ENCODE results near the gene PRKCE. TPM values are rescaled to one million over a fixed set of nuclear protein-coding genes. Genes with fewer than 3 reads are reported as not detected.

The PRKCE gene
- total RNA-seq, 2 experiments from 2014 or later = 13.1 to 15.4 TPM

DNA sequence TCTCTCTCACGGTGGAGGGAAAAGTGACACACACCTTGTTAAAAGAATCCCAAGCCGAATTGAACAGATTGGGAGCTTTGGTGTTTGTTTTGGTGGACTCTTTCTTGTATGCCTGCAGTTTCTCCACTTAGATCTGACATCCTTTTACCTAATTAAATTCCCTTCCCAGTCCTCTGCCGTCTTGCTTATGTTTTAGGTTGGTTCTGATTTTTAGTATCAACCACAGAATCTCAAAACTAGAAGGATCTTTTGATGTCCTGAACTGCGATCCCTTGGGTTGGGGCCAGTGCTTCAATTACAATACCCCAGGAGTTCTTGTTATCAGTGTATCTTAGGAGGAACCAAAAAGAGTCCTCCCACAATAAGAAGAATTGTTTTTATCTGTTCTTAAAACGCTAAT lies 112.3 kb downstream of the PRKCE start:
- CTCF ChIA-PET = interaction anchor here (1.1 kb wide), 1 partner anchor 15 kb away, joined by 3 read pairs; no protein-coding TSS in a partner anchor
- H3K27me3 Mint-ChIP-seq = no peaks in the 10 kb centered on the region
- no peaks in the 10 kb centered on the region for H3K9me3 Mint-ChIP-seq

DNA sequence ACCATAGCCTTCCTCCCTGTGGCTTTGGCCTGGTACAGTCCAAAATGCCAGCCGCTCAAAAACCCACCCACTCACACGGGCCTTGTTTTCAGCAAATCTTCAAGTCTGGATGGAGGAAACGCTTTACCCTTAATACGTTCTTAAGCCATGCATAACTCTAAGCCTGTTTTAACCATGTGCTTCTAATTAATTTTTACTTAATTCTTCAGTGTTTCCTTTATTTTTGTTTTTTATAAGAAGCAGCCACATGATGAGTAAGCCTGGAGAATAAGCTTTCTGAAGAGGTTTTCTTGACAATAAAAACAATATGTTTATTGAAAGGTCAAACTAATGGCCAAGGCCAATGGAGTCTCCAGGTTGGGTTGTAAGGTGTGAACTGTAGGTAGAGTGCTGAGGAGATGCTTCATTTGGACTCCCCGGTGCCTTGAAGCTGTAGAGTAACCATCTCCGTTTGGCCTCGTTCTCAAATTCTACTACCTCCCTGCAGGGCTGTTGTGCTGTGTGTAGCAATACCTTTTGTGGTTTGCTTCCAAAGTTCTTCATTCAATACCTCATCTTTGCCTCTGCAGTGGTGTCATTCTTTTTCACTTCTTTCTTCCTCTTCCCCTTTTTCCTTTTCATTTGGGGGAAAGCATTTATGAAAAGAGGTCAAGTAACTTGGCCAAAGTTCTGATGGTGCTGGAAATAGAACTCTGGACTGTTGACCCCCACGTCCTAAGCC lies 113.7 kb downstream of the PRKCE start:
- ChIA-PET CTCF (interaction anchor here (1.1 kb wide), 1 partner anchor 13 kb away, joined by 3 read pairs; no protein-coding TSS in a partner anchor), POLR2A (no interaction called here)
- no peaks in the 10 kb centered on the region for H3K4me1 Mint-ChIP-seq
- DNase-seq = no peak
- H3K27me3 Mint-ChIP-seq = no peaks in the 10 kb centered on the region
- H3K36me3 Mint-ChIP-seq (ENCODE audit: low read depth) = no peaks in the 10 kb centered on the region
- no peak overlapping the region for H3K27ac Mint-ChIP-seq
- H3K9me3 Mint-ChIP-seq = no peaks in the 10 kb centered on the region
- H3K4me3 Mint-ChIP-seq = no peak overlapping the region

More for the DNA sequence above, 112.3 kb downstream of the PRKCE start:
- POLR2A ChIA-PET = no interaction called here
- no peak overlapping the region for H3K27ac Mint-ChIP-seq
- H3K4me3 Mint-ChIP-seq = no peak overlapping the region
- no peaks in the 10 kb centered on the region for H3K36me3 Mint-ChIP-seq (ENCODE audit: low read depth)
- no peaks in the 10 kb centered on the region for H3K4me1 Mint-ChIP-seq
- DNase-seq = no peak

DNA sequence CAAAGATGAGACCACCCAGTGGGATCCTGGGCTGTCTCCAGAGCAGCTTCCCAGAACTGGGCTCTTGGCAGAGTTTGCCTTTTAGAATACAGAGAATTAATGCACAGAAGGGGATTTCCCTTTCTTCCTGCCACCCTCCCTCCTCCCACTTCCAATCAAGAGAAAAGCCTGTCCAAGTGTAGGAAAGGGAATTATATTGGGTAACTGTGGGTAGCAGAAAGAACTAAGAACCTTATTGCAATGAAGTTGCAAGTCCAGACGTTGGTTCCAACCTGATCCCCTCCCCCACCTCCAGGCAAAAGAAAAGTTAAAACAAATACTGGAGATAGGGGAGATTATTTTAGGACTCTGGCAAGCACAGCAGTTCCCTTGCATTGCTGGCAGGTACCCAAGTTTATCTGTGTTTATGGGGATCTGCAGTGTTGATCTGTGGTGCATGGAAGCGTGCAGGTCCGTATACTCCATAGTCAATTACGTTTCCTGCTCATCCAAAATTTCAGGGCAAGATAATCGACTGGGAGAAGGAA lies 114.3 kb downstream of the PRKCE start:
- DNase-seq = no peak
- CTCF ChIA-PET = no interaction called here

DNA sequence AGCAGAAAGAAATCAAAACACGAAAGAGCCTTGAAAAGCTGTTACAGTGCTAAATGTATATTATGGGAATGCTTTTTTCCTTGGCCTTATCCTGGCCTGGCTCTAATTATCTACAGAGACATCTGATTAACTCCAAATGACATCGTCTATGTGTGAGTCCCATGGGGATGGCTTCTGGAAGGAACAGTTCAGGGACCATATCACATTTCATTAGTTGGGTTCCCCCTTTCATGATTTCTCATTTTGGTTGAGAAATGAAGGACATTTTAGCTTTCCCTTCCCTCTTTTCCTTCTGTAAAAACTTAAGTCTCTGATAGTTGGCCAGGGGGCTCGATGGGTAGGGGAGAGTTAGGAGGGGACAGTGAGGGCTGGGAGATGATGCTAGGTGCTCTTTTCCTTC lies 116.7 kb downstream of the PRKCE start:
- CTCF ChIA-PET = no interaction called here

More for the DNA sequence above, 114.3 kb downstream of the PRKCE start:
- POLR2A ChIA-PET = no interaction called here
- H3K9me3 Mint-ChIP-seq = no peaks in the 10 kb centered on the region
- no peak overlapping the region for H3K4me3 Mint-ChIP-seq
- no peaks in the 10 kb centered on the region for H3K27me3 Mint-ChIP-seq
- no peak overlapping the region for H3K27ac Mint-ChIP-seq
- no peaks in the 10 kb centered on the region for H3K4me1 Mint-ChIP-seq
- H3K36me3 Mint-ChIP-seq (ENCODE audit: low read depth) = no peaks in the 10 kb centered on the region

DNA sequence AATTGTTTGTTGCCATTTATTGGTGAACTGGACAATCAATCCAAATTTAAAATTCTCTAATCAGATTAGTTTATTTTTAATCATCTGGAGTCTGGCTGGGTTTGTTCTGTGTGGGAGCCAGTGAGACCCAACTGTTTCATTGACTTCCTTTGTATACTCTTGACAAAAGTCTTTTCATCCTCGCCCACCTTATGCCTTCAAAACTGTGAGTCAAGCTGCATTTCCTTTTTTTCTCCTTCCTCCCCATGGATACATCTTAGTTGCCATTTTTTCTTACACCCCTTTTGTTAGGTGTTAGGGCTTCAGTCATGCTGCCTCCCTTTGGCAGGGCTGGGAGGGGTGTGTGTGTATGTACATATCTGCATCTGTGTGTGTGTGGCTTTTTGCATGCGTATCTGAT lies 117.6 kb downstream of the PRKCE start:
- POLR2A ChIA-PET = no interaction called here
- Mint-ChIP-seq H3K27me3 (no peaks in the 10 kb centered on the region), H3K4me3 (no peak overlapping the region), H3K4me1 (no peaks in the 10 kb centered on the region), H3K9me3 (no peaks in the 10 kb centered on the region), H3K36me3 (ENCODE audit: low read depth) (no peaks in the 10 kb centered on the region), H3K27ac (no peak overlapping the region)
- DNase-seq = no peak
- CTCF ChIA-PET = no interaction called here

More for the DNA sequence above, 116.7 kb downstream of the PRKCE start:
- Mint-ChIP-seq H3K4me1 (no peaks in the 10 kb centered on the region), H3K9me3 (no peaks in the 10 kb centered on the region), H3K4me3 (no peak overlapping the region), H3K36me3 (ENCODE audit: low read depth) (no peaks in the 10 kb centered on the region), H3K27me3 (no peaks in the 10 kb centered on the region), H3K27ac (no peak overlapping the region)
- no peak for DNase-seq
- POLR2A ChIA-PET = no interaction called here

DNA sequence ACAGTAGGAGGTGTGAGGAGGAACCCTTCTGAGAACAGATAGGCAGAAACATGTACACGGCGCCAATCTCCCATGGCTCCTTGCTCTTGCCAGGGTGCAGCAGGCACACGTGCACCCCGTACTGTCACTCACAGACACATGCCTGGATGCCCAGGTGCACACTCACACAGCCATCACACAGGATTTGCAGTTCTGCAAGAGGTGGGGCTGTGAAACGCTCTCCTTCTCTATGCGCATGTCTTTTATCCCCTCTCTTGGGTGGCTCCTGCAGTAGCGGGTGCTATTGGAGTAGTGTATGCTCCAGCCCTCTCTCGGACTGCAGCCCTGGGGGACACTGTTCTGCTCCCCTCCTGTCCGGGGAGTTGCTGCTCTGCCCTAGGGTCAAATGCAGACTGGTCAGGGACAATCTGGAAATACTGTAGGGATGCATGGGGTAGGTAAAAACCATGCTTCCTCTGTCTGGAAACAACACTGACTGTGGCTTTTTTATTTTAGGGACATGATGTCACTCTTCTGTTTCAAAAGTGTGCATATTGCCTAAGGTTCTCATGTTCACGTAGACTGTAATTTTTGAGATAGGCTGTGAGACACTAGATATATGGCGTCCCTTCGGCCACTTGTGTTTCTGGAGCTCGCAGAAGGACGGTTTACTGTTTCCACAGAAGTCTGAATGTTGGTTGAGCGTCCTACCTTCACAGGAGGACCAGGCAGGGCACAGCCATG lies 118.5 kb downstream of the PRKCE start:
- Mint-ChIP-seq H3K27ac (no peak overlapping the region), H3K4me1 (no peaks in the 10 kb centered on the region), H3K9me3 (no peaks in the 10 kb centered on the region), H3K4me3 (no peak overlapping the region), H3K27me3 (no peaks in the 10 kb centered on the region), H3K36me3 (ENCODE audit: low read depth) (no peaks in the 10 kb centered on the region)
- ChIA-PET POLR2A (no interaction called here), CTCF (interaction anchor here (0.6 to 1.4 kb wide), 7 partner anchors 9 to 764 kb away, joined by 3 to 5 read pairs (median 3); no protein-coding TSS in a partner anchor)
- DNase-seq = no peak

DNA sequence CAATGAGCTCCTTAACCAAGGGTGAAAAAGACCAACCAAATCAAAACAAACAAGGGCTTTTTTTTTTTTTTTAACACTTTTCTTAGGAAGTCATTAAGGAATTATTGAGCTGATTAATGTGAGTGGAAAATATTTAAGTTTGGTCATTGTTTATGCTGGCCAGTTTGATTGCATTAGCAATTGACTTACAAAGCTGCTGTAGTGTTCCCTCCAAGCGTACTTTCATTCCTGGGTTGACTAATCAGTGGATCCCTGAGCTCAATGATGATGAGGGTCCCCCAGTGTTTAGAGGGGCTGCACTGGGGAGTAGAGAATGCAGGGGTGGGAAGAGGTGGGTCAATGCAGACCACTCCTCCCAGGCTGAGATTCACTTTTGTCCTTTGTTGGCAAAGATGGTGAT lies 119.3 kb downstream of the PRKCE start:
- H3K9me3 Mint-ChIP-seq = no peaks in the 10 kb centered on the region
- no peaks in the 10 kb centered on the region for H3K27me3 Mint-ChIP-seq
- CTCF ChIA-PET = interaction anchor here (0.6 to 1.4 kb wide), 8 partner anchors 8 to 765 kb away, joined by 3 to 5 read pairs (median 3); no protein-coding TSS in a partner anchor
- no peaks in the 10 kb centered on the region for H3K4me1 Mint-ChIP-seq
- H3K4me3 Mint-ChIP-seq = no peak overlapping the region
- no peaks in the 10 kb centered on the region for H3K36me3 Mint-ChIP-seq (ENCODE audit: low read depth)
- POLR2A ChIA-PET = no interaction called here
- DNase-seq = no peak
- no peak overlapping the region for H3K27ac Mint-ChIP-seq

DNA sequence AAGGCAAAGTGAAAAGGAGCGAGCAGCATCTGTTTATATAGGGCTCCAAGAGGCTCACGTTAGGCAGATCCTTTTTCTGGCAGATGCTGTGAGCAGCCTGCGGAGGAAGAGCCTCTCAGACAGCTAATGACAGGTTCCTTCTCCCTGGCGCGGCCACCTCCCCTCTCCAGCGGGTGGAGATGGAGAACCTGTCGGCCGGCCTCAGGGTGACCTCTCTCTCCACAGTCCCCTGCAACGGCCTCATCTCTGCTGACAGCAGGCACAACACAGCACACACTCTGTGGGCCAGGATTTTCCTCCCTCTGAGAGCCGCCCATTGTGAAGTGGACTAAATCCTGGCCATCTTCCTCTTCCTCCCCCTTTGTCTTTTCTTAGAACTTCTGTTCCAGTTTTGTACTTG lies 119.8 kb downstream of the PRKCE start:
- H3K4me3 Mint-ChIP-seq = no peak overlapping the region
- no peaks in the 10 kb centered on the region for H3K9me3 Mint-ChIP-seq
- no peak for DNase-seq
- H3K27me3 Mint-ChIP-seq = no peaks in the 10 kb centered on the region
- no peaks in the 10 kb centered on the region for H3K36me3 Mint-ChIP-seq (ENCODE audit: low read depth)
- ChIA-PET CTCF (interaction anchor here (0.8 to 1.4 kb wide), 6 partner anchors 8 to 32 kb away, joined by 3 to 5 read pairs (median 4); no protein-coding TSS in a partner anchor), POLR2A (no interaction called here)
- H3K4me1 Mint-ChIP-seq = no peaks in the 10 kb centered on the region
- no peak overlapping the region for H3K27ac Mint-ChIP-seq

DNA sequence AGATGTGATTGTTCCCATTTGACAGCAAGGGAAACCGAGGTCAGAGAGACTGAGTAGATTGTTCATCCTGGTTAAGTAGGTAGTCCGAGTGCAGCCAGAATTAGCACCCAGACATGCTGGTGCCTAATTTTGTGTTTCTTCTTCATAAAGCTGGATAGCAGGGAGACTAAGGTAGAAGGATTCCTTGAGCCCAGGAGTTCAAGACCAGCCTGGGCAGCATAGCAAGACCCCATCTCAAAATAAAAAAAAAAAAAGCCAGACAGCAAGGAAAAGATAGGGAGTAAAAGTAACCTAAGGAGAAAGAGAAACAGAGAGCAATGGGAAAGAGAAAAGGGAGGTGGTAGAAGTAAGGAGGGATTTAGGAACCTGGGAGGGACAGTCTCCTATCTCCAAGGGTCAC lies 120.6 kb downstream of the PRKCE start:
- Mint-ChIP-seq H3K27ac (no peak overlapping the region), H3K36me3 (ENCODE audit: low read depth) (no peaks in the 10 kb centered on the region), H3K9me3 (no peaks in the 10 kb centered on the region), H3K4me1 (no peaks in the 10 kb centered on the region), H3K4me3 (no peak overlapping the region), H3K27me3 (no peaks in the 10 kb centered on the region)
- no peak for DNase-seq
- ChIA-PET POLR2A (no interaction called here), CTCF (no interaction called here)

DNA sequence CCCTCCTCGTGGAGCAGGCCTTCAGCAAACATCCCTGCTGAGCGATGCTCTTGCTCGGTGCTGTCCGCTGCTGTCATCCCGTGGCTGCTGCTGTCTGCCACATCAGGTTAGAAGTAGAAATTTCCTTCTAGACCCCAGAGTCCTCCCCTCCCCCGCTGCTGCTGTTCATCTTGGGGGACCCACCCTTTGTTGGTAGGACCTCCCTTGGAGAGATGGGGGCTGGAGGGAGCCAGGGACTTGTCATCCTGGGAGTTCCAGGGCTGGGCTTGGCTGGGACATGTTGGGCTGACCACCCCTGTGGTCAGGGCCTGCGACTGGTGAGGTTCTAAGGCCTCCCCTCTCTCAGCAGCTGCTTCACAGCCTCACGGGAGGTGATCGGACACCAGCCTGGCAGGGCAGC lies 122.4 kb downstream of the PRKCE start:
- H3K36me3 Mint-ChIP-seq (ENCODE audit: low read depth) = no peaks in the 10 kb centered on the region
- H3K4me1 Mint-ChIP-seq = peaks cover 8% of the 10 kb centered on the region
- H3K27me3 Mint-ChIP-seq = no peaks in the 10 kb centered on the region
- ChIA-PET POLR2A (no interaction called here), CTCF (no interaction called here)
- H3K9me3 Mint-ChIP-seq = no peaks in the 10 kb centered on the region
- no peak overlapping the region for H3K27ac Mint-ChIP-seq
- H3K4me3 Mint-ChIP-seq = no peak overlapping the region
- DNase-seq = no peak

DNA sequence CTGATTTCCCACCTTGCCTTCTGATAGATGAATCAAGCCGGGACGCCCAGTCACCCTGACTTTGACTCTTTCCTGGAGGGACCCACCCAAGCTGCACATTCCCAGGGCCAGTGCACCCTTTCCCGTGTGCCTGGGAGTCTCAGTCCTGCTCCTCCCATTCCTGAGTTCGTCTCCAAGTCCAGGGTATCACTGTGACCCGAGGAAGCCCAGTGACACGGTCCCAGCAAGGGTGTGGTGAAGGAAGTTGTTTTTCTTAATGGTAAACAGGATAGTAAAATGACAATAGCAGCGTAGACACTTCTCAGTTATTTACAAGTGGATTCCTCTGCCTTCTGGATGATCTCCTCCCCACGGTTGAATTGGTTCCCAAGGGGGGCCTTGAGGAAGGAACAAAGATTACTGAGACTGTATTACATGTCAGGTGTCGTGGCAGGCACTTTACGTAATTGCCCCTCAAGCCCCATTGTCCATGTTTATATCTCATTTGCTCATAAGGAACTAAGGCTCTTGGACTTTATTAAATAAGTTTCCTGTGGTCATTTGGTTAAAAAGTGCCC lies 123.3 kb downstream of the PRKCE start:
- CTCF ChIA-PET = no interaction called here

DNA sequence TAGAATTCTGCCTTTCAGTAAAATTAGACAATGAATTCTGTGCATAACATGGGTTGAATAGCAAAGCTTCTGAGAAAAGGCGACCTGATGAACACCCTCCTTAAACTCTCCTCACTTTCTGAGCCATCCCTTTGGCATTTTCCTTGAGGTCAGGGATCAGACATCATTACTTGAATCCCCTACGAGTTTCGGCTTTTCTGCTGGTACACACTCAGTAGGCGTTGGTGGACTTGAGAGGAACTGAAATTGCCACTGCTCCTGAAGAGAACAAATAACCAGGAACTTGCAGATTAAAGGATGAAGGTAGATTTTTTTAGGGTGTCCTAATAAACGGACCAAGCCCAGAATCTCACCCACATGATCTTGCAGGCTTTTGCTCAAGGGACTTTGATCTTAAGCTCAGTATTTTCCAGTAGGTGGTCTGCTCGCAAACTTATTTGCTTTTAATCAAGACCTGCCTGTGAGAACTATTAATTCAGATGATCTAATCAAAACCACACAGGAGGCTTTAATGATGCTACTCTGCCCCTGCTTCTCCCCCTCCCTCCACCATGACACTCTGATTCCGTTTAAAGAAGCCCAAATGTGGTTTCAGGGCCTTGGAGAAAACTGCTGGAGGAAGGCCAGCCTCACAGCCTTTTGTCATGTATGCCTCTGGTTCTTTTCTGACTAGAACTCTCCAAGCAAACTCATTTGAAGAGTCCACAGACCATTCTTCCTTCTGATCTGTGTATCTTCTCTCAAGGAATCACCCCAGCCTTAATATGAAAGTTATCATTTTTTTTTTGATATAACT lies 124.9 kb downstream of the PRKCE start:
- ChIA-PET CTCF (no interaction called here), POLR2A (no interaction called here)
- H3K9me3 Mint-ChIP-seq = no peaks in the 10 kb centered on the region
- H3K4me3 Mint-ChIP-seq = no peak overlapping the region
- DNase-seq = no peak
- H3K4me1 Mint-ChIP-seq = peaks cover 15% of the 10 kb centered on the region
- H3K27ac Mint-ChIP-seq = no peak overlapping the region
- H3K27me3 Mint-ChIP-seq = no peaks in the 10 kb centered on the region
- H3K36me3 Mint-ChIP-seq (ENCODE audit: low read depth) = no peaks in the 10 kb centered on the region

More for the DNA sequence above, 123.3 kb downstream of the PRKCE start:
- H3K27me3 Mint-ChIP-seq = no peaks in the 10 kb centered on the region
- no peak for DNase-seq
- H3K4me3 Mint-ChIP-seq = no peak overlapping the region
- H3K4me1 Mint-ChIP-seq = peaks cover 8% of the 10 kb centered on the region
- no peak overlapping the region for H3K27ac Mint-ChIP-seq
- no peaks in the 10 kb centered on the region for H3K9me3 Mint-ChIP-seq
- H3K36me3 Mint-ChIP-seq (ENCODE audit: low read depth) = no peaks in the 10 kb centered on the region
- POLR2A ChIA-PET = no interaction called here

Data from activated CD4-positive, alpha-beta T cell treated with anti-CD3 and anti-CD28 coated beads, Interleukin-2, amount 10 ng/mL, durations not matched to agents 7 days and 5 days (primary cell).